Measurements from ENCODE around the gene EXOC6B. TPM values are rescaled to one million over a fixed set of nuclear protein-coding genes. Genes with fewer than 3 reads are reported as not detected.

Gene EXOC6B
- total RNA-seq, 1 experiment from 2014 or later, result 40.1 TPM

GRCh38 chr2:72573232-72573631, 252.6 kb downstream of the EXOC6B start:
- no peaks in the 10 kb centered on the region for H3K23me2 ChIP-seq (ENCODE audit: insufficient read length, low read depth, low read length, poor library complexity, severe bottlenecking)
- no peak overlapping the region for H3K4me2 ChIP-seq (ENCODE audit: insufficient read depth, insufficient read length, low read length)
- H3K4ac ChIP-seq (ENCODE audit: low read depth, low read length), result no peak overlapping the region
- no peaks in the 10 kb centered on the region; the same call in 1 of the 2 replicates for H3K4me1 ChIP-seq (ENCODE audit: insufficient read depth, low read length)
- no peak overlapping the region for H2AK5ac ChIP-seq (ENCODE audit: insufficient read length, low read length)
- H2BK20ac ChIP-seq (ENCODE audit: low read depth, low read length, poor library complexity, severe bottlenecking), result no peak overlapping the region
- Mint-ChIP-seq H3K27ac (no peak overlapping the region), H3K9me3 (no peaks in the 10 kb centered on the region), H3K36me3 (ENCODE audit: insufficient read depth in 1 of 3, low read depth in 3 of 3) (no peaks in the 10 kb centered on the region), H3K4me1 (peaks cover 4 to 10% of the 10 kb centered on the region in 2 experiments), H3K27me3 (ENCODE audit: low read depth) (no peaks in the 10 kb centered on the region), H3K4me3 (no peak overlapping the region)
- no peak overlapping the region for H3K14ac ChIP-seq (ENCODE audit: insufficient read depth, low read length)
- no peak for TF ChIP-seq CTCF (conservative IDR thresholded peaks at IDR 0.05)
- H3K18ac ChIP-seq (ENCODE audit: insufficient read length, low read depth, low read length), result no peak overlapping the region
- H4K20me1 ChIP-seq (ENCODE audit: control insufficient read depth, insufficient read depth, insufficient read length), result no peaks in the 10 kb centered on the region
- H3K27ac ChIP-seq (ENCODE audit: insufficient read length, low read depth, low read length), result no peak overlapping the region
- no peaks in the 10 kb centered on the region for H3K79me2 ChIP-seq (ENCODE audit: insufficient read depth, low read length)
- H2AFZ ChIP-seq (ENCODE audit: low read length), result no peak overlapping the region
- H2BK12ac ChIP-seq (ENCODE audit: insufficient read length, low read depth, low read length), result no peak overlapping the region
- no peaks in the 10 kb centered on the region for H3K79me1 ChIP-seq (ENCODE audit: insufficient read depth, low read depth, low read length, poor library complexity, severe bottlenecking)
- H4K91ac ChIP-seq (ENCODE audit: insufficient read length, low read depth, low read length), result no peak overlapping the region
- H3K23ac ChIP-seq (ENCODE audit: insufficient read length, low read depth, low read length), result no peak overlapping the region
- H2BK120ac ChIP-seq (ENCODE audit: low read depth, low read length, poor library complexity, severe bottlenecking), result no peak overlapping the region
- no peaks in the 10 kb centered on the region for H3K9me3 ChIP-seq (ENCODE audit: control insufficient read depth, low read depth, low read length)
- no peak overlapping the region for H3T11ph ChIP-seq (ENCODE audit: low read length)
- H4K5ac ChIP-seq (ENCODE audit: insufficient read length, low read depth, low read length), result no peak overlapping the region
- WGBS (ENCODE audit: extremely low coverage, insufficient read length, low lambda C conversion rate), result no CpG with 5 or more reads among the region's 1 CpG
- H2BK5ac ChIP-seq (ENCODE audit: insufficient read length, low read length), result no peak overlapping the region
- no peaks in the 10 kb centered on the region for H3K27me3 ChIP-seq (ENCODE audit: insufficient read depth, low read length)
- no peak overlapping the region for H4K8ac ChIP-seq (replicated peaks; ENCODE audit: insufficient read length, low read depth, low read length)
- no peak overlapping the region for H2BK15ac ChIP-seq (ENCODE audit: low read depth, low read length)
- no peak overlapping the region for H3K9ac ChIP-seq (ENCODE audit: extremely low read depth, insufficient read length, low read length)
- no peak overlapping the region for H3K56ac ChIP-seq (ENCODE audit: insufficient read length, low read depth, low read length)
- no peak for DNase-seq
